Measurements from ENCODE around the gene KLF2. TPM values are rescaled to one million over a fixed set of nuclear protein-coding genes. Genes with fewer than 3 reads are reported as not detected.
"Not testable (repeated sequence)": the region's sequence is repeated elsewhere in the genome, so short reads cannot be mapped to it uniquely, and the experiment has no call there.

KLF2 gene
- total RNA-seq (2014; rRNA removed; shearing (Covaris generic)) = 3.1 and 4.0 TPM in 2 replicates

- peak; percentile 89 for DNase-seq (ENCODE audit: low read depth)
Measured at GRCh38 chr19:16324384-16325160, at the start of gene KLF2. TSS of gene KLF2 (plus strand) at chr19:16324826. CDS start at chr19:16324924, 98 bp downstream.

GRCh38 chr19:16280306-16280705 is 44.3 kb upstream of the KLF2 start:
- no peak for DNase-seq (ENCODE audit: low read depth)

DNA sequence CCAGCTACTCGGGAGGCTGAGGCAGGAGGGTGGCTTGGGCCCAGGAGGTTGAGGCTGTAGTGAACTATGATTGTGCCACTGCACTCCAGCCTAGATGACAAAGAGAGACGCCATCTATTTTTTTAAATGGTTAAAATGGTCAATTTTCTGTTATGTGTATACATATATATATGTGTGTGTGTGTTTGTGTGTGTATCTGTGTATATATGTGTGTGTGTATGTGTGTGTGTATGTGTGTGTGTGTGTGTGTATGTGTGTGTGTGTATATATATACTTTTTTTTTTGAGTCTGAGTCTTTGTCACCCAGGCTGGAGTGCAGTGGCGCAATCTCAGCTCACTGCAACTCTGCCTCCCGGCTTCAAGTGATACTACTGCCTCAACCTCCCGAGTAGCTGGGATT is 42.9 kb upstream of the KLF2 start:
- no peak for DNase-seq (ENCODE audit: low read depth)

GRCh38 chr19:16283210-16284061 is 41.2 kb upstream of the KLF2 start:
- no peak for DNase-seq (ENCODE audit: low read depth)

DNA sequence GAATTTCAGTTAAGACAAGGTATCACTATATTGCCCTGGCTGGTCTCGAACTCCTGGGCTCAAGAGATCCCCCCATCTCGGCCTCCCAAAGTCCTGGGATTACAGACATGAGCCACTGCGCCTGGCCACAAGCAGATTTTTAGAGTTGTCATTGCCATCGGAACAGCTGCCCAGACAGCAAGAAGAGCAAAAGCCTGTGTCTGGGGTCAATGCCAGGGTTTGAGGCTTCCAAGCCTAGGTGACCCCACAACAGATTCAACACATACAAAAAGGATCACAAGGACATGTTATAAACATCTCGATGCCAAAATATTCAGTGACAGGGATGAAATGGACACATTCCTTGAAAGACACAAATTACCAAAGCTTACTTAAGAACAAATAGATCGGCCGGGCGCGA is 40.1 kb upstream of the KLF2 start:
- no peak for DNase-seq (ENCODE audit: low read depth)

GRCh38 chr19:16285079-16285478 is 39.5 kb upstream of the KLF2 start:
- not testable (repeated sequence) for DNase-seq (ENCODE audit: low read depth)

DNA sequence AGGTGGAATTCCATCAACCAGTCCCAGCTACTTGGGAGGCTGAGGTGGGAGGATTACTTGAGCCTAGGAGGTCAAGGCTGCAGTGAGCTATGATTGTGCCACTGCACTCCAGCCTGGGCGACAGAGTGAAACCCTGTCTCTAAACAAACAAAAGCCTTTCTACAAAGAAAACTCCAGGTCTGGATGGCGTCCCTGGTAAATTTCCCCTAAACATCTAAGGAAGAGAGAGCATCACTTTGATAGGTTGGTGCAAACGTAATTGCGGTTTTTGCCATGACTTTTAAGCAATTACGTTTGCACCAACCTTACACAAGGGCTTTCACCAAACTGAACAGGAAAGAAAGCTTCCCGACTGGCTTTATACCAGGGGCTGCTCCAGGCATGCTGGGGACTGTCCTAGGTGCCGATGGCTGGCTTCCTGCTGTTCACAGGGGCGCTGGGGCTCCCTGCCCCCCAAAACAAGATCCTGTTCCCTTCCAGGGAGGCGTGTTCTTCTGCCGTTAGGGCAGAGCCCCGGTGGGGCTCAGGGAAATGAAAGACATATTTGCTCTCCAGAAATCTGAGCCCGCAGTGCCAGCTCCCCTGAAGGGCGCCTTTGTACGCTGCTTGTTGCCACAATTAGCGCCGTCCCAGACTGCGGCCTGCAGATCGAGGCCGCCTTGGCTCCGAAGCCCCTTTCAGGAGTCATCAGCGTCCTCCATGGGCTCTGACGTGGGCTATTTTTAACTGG is 38.7 kb upstream of the KLF2 start:
- DNase-seq (ENCODE audit: low read depth) = peak; percentile 43

DNA sequence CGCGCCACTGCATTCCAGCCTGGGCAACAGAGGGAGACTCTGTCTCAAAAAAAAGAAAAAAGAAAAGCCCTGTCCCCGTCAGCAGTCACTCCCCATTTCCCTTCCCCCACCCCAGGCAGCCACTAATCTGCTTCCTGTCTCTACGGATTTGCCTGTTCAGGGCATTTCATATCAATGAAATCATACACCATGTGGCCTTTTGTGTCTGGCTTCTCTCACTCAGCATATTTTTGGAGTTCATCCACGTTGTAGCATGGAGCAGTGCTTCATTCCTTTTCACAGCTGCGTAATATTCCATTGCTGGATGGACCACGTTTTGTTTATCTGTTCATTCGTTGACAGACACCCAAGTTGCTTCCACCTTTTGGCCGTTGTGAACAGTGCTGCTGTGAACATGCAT is 36.1 kb upstream of the KLF2 start:
- DNase-seq (ENCODE audit: low read depth) = peak; percentile 22

DNA sequence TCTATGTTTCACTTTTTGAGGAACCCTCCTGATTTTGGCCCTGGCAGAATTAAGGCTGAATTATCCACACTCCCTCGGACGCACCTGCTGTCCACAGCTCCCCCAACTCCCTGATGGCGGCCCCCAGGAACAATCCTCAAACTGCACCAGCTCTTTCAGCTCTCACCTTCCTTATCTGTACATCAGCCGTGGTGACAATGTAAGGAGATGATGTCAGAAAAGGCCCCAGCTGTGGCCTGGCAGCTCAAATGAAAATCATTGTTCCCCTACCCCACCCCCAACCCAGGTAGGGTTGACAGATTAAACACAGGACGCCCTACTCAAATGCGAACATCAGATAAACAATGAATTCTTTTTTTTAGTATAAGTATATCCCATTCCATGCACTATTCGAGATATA is 35.0 kb upstream of the KLF2 start:
- DNase-seq (ENCODE audit: low read depth) = no peak

DNA sequence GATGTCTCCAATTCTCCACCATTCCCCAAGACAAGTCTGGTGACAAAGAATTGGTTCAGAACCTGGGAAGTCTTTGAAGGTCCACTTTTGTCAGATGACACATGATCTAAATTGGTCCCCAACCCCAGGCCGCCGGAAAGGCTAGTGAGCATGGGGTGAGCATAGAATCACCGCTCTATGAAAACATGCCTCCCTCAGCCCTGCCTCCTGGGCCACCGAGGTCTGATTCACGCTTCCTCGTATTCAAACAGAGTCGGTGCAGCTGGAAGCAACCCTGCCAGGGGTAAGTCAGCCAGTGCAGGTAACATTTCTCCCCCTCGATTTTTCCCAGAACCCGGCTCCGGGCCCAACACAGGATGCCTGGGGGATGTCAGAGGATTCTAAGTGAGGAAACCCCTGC is 33.9 kb upstream of the KLF2 start:
- no peak for DNase-seq (ENCODE audit: low read depth)

- peak; percentile 93 for DNase-seq (ENCODE audit: low read depth)
Measured at GRCh38 chr19:16293118-16294091, 31.2 kb upstream of the KLF2 start.

DNA sequence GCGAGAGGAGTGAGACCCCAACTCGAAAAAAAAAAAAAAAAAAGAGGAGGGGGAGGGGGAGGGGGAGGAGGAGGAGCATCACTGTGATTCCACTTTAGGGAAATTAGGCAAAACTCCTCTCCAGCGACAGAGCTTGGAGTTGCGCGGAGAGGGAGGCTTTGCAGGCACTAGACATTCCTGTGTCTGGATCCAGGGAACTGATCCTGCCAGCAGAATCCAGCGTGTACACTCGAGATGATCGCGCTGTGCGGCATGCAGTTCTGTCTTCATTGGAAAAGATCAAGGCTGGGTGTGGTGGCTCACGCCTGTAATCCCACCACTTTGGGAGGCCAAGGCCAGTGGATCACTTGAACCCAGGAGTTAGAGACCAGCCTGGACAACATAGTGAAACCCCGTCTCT is 29.6 kb upstream of the KLF2 start:
- peak; percentile 35 for DNase-seq (ENCODE audit: low read depth)

DNA sequence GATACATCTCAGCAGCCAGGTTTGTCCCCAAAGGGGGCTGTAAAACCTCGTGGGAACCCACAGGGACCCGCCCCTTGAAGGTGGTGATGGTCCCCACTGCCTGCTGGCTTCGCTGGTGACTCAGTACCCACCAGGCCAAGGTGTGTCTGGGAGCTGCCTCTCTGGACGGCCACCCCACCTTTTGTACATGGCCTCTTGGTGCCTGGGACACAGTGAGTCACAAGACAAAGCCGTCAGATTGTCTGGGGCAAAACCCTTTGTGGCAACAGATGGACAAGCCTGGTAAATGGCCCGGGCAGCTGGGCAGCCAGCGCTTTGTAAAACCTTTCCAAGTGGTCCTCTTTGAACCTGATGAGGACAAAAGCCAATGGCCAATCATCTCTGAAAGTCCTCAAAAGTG is 27.9 kb upstream of the KLF2 start:
- peak; percentile 84 for DNase-seq (ENCODE audit: low read depth)

DNA sequence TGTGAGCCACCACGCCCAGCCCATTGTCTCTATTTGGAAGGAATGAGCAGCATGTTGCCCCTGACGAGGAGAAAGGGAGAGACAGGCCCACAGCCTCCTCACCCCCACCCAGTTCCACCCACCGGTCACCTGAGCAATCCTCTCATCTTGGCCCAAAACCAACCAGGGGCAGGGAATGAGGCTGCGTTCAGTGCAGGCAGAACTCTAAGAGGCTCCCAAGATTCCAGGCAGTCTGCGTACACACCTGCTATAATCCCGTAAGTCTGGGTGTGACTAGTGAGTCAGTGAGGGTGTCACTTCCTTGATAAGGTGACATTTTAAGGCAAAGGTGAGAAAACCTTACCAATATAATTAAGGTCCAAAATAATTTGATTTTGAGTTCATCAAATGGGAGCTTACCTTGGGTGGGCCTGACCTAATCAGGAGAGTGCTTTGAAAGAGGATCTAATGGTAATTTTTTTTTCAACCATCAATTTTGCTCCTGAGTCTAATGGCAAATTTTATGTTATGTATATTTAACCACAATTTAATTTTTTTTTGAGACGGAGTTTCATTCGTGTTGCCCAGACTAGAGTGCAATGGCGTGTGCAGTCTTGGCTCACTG is 26.9 kb upstream of the KLF2 start:
- DNase-seq (ENCODE audit: low read depth) = no peak

- no peak for DNase-seq (ENCODE audit: low read depth)
Measured at GRCh38 chr19:16298334-16298733, 26.3 kb upstream of the KLF2 start.

GRCh38 chr19:16301999-16302694 is 22.5 kb upstream of the KLF2 start:
- DNase-seq (ENCODE audit: low read depth) = peak; percentile 91

- DNase-seq (ENCODE audit: low read depth) = peak; percentile 56
Measured at GRCh38 chr19:16303755-16304154, 20.9 kb upstream of the KLF2 start.

- not testable (repeated sequence) for DNase-seq (ENCODE audit: low read depth)
Measured at GRCh38 chr19:16304511-16304910, 20.1 kb upstream of the KLF2 start.

DNA sequence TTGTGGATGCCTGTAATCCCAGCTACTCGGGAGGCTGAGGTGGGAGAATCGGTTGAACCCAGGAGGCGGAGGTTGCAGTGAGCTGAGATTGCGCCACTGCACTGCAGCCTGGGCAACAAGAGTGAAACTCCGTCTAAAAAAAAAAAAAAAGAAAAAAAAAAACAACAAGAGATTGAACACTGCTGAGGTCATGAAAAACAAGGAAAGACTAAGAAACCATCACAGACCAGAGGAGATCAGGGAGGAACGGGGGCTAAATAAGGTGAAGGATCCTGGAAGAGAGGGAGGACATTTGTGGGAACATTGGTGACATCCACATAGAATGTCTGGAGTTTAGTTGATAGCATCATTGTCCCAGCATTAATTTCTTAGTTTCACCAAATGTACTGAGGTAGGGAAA is 19.6 kb upstream of the KLF2 start:
- DNase-seq (ENCODE audit: low read depth) = not testable (repeated sequence)

Data from M059J (cell line).